Rectal smooth muscle tissue (tissue), 1 donor: ENCODE results near the gene OR2M4.
"Not testable (repeated sequence)": the region's sequence is repeated elsewhere in the genome, so short reads cannot be mapped to it uniquely, and the experiment has no call there.

Experiments
- H3K27ac ChIP-seq: one replicate; pipeline ENCODE4 v1.7.0; 2013; ENCODE audit warnings: low read depth, low read length, inconsistent platforms
- H3K27me3 ChIP-seq: one replicate; pipeline ENCODE4 v1.7.0; 2013; ENCODE audit warnings: low read length; ENCODE audit not compliant: control insufficient read depth, insufficient read depth
- H3K36me3 ChIP-seq: one replicate; pipeline ENCODE4 v1.7.0; 2013; ENCODE audit warnings: low read length; ENCODE audit not compliant: control insufficient read depth, insufficient read depth
- H3K4me1 ChIP-seq: one replicate; pipeline ENCODE4 v1.7.0; 2013; ENCODE audit warnings: low read length; ENCODE audit not compliant: control insufficient read depth, insufficient read depth
- H3K4me3 ChIP-seq: one replicate; pipeline ENCODE4 v1.7.0; 2013; ENCODE audit warnings: low read length
- H3K9ac ChIP-seq: one replicate; pipeline ENCODE4 v1.7.0; 2013; ENCODE audit warnings: low read length

OR2M4 gene, protein sequence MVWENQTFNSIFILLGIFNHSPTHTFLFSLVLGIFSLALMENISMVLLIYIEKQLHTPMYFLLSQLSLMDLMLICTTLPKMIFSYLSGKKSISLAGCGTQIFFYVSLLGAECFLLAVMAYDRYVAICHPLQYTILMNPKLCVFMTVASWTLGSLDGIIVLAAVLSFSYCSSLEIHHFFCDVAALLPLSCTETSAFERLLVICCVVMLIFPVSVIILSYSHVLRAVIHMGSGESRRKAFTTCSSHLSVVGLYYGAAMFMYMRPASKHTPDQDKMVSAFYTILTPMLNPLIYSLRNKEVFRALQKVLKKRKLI

DNA sequence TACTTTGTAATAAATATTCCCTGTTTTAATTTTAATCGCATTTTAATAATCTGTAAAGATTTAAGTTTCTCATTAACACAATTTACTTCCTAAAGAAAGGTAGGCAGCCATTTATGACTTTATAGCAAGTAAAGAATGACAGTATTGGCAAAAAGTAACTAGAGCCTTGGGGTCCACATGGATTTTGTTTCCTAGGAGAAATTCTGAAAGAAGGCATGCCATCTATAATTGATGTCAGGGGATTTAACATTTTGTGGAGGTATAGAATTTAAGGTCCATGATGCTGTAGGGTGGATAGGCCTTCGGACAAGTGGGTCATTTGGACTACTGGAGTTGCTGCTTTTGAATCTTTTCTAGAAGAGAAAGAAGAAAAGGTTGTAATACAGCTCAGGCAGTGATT is at the start of gene OR2M4:
Gene OR2M4, plus strand, starts transcription at position 301 of the 400 bp plus-strand sequence. CDS start 7,512 bp downstream, outside the sequence.
- Histone ChIP-seq H3K36me3 (no peaks in the 10 kb centered on the region), H3K9ac (no peak within 1 kb of the TSS), H3K27me3 (no peaks in the 10 kb centered on the region), H3K4me1 (no peaks in the 10 kb centered on the region), H3K27ac (no peak within 1 kb of the TSS), H3K4me3 (no peak within 1 kb of the TSS)

DNA sequence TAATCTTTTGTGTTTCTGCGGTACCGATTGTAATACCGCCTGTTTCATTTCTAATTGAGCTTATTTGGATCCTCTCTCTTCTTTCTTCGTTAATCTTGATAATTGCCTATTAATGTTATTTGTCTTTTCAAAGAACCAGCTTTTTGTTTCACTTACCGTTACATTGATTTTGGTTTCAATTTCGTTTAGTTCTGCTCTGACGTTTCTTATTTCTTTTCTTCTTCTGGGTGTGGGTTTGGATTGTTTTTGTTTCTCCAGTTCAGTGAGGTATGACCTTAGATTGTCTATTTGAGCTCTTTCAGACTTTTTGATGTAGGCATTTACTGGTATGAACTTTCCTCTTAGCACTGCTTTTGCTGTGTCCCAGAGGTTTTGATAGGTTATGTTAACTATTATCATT is 47.2 kb upstream of the OR2M4 start:
- Histone ChIP-seq H3K9ac (no peak overlapping the region), H3K4me3 (no peak overlapping the region), H3K27me3 (no peaks in the 10 kb centered on the region), H3K36me3 (no peaks in the 10 kb centered on the region), H3K27ac (no peak overlapping the region), H3K4me1 (no peaks in the 10 kb centered on the region)

DNA sequence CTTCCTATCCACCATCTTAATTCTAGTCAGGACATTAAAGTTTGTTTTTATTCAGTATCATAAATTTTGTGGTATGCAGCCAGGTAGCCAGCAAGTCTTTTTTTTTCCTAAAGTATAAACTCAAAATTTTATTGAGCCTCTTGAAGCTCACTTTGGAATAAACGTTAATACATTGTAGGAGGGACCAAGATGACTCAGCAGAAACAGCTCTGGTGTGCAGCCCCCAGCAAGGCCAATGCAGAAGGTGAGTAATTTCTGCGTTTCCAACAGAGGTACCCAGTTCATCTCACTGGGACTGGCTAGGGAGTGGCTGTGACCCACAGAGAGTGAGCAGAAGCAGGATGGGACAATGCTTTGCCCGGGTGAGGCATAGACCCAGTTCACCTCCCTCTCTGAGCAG is 43.9 kb upstream of the OR2M4 start:
- H3K36me3 ChIP-seq = no peaks in the 10 kb centered on the region
- no peaks in the 10 kb centered on the region for H3K27me3 ChIP-seq
- no peak overlapping the region for H3K4me3 ChIP-seq
- H3K9ac ChIP-seq = no peak overlapping the region
- H3K27ac ChIP-seq = no peak overlapping the region
- no peaks in the 10 kb centered on the region for H3K4me1 ChIP-seq

DNA sequence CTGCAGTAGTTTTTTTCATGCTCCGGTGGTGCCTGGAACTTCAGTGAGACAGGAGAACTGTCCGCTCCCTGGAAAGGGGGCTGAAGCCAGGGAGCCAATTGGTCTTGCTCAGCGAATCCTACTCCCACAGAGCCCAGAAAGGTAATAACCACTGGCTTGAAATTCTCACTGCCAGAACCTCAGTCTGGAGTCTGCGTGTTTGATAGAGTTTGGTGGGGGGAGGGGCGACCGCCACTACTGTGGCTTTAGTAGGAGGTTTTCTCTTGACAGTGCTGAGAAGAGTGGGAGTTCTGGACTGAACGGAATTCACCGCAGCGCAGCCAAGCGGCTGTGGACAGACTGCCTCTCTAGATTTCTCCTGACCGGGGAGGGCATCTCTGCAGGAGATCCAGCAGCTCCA is 42.2 kb upstream of the OR2M4 start:
- Histone ChIP-seq H3K4me1 (no peaks in the 10 kb centered on the region), H3K27ac (no peak overlapping the region), H3K36me3 (no peaks in the 10 kb centered on the region), H3K27me3 (no peaks in the 10 kb centered on the region), H3K9ac (no peak overlapping the region), H3K4me3 (no peak overlapping the region)

DNA sequence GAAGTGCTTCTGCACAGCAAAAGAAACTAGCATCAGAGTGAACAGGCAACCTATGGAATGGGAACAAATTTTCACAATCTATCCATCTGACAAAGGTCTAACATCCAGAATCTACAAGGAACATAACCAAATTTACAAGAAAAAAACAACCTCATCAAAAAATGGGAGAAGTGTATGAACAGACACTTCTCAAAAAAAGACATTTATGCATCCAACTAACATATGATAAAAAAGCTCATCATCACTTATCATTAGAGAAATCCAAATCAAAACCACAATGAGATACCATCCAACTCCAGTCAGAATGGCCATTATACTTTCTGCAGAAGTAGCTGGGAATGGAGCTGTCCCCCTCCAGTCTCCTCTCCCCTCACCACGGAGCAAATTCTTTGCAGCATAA is 37.1 kb upstream of the OR2M4 start:
- Histone ChIP-seq H3K27me3 (no peaks in the 10 kb centered on the region), H3K4me3 (no peak overlapping the region), H3K4me1 (no peaks in the 10 kb centered on the region), H3K27ac (no peak overlapping the region), H3K9ac (no peak overlapping the region), H3K36me3 (no peaks in the 10 kb centered on the region)

DNA sequence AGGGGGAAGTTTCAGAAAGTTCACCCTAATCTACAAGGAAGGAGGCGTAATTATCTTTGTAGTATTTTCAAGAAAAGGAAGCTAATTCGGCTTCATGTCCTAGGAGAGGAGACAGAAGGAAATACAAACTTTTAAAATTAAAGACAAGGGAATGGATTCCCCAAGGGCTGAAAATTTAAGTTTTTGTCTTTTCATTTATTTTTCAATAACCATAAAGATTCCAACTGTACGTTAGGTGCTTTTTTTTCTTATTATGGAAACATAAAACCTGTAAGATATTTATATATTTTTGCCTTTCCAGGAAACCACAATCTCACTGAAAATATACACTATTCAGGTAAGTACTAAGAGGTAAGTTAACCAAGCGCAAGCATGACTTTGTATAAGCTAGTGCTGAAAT is 34.3 kb upstream of the OR2M4 start, which contains the start of gene OR2M3:
Gene OR2M3, plus strand, starts transcription at position 301 of the 400 bp plus-strand sequence. CDS start 5,803 bp downstream, outside the sequence.
- Histone ChIP-seq H3K4me3 (no peak within 1 kb of the TSS), H3K9ac (no peak within 1 kb of the TSS), H3K27me3 (no peaks in the 10 kb centered on the region), H3K4me1 (no peaks in the 10 kb centered on the region), H3K27ac (no peak within 1 kb of the TSS), H3K36me3 (no peaks in the 10 kb centered on the region)

DNA sequence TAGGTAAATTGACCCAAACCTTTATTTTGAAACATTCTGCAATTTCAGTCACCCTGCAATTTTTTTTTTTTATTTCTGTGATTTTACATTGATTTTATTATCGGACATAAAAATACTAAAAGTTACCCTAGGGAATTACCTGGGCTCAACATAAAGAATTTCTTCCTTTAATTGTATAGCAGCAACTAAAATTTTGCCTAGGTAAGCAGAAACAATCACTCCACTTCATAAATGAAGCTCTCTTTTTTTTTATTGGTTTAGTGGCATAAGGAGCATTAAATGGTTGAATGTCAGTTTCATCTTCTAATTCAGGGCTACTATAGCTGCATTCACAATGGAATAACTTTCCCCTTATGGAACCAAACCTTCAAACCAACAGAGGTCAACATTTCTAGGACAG is 15.3 kb upstream of the OR2M4 start:
- H3K36me3 ChIP-seq = no peaks in the 10 kb centered on the region
- H3K4me3 ChIP-seq = no peak overlapping the region
- no peaks in the 10 kb centered on the region for H3K27me3 ChIP-seq
- H3K9ac ChIP-seq = no peak overlapping the region
- H3K4me1 ChIP-seq = no peaks in the 10 kb centered on the region
- H3K27ac ChIP-seq = no peak overlapping the region

DNA sequence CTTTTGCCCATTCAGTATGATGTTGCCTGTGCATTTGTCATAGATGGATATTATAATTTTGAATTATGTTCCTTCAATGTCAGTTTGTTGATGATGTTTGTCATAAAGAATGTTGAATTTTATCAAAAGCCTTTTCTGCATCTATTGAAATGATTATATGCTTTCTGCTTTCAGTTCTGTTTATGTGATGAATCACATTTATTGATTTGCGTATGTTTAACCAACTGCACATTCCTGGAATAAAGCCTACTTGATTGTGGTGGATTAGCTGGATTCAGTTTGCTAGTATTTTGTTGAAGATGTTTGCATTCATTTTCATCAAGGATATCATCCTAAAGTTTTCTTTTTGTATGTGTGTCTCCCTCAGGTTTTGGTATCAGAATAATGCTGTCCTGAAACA is 5.7 kb upstream of the OR2M4 start:
- no peaks in the 10 kb centered on the region for H3K4me1 ChIP-seq
- no peaks in the 10 kb centered on the region for H3K36me3 ChIP-seq
- H3K9ac ChIP-seq = no peak overlapping the region
- no peak overlapping the region for H3K4me3 ChIP-seq
- H3K27me3 ChIP-seq = no peaks in the 10 kb centered on the region
- no peak overlapping the region for H3K27ac ChIP-seq

DNA sequence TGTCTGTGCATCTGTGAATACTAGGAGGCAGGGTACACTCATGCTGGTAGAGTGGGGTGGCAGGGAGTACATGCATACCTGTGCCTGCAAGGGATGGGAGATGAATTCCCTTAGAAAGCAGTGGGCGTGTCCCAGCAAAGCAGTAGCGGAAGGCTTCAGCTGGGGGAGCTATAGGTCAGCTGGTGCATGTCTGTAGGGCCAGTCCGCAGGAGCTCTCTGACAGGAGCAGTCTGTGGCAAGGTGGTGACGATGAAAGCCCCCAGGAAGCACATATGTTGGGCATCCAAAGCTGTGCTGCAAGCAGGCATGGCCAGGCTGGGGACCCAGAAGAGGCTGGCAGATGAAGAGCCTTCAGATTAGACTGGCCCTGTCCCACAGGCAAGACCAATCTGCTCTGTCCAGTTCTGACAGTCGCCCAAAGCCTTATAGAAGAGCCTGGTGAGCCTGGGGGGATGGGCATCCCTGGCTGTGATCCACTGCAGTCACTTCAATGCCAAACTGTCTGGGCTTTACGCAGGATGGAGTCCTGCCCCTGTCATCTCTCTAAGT is 1.8 kb upstream of the OR2M4 start:
- H3K4me3 ChIP-seq = no peak overlapping the region
- H3K36me3 ChIP-seq = no peaks in the 10 kb centered on the region
- H3K27ac ChIP-seq = no peak overlapping the region
- H3K27me3 ChIP-seq = no peaks in the 10 kb centered on the region
- no peaks in the 10 kb centered on the region for H3K4me1 ChIP-seq
- H3K9ac ChIP-seq = no peak overlapping the region

DNA sequence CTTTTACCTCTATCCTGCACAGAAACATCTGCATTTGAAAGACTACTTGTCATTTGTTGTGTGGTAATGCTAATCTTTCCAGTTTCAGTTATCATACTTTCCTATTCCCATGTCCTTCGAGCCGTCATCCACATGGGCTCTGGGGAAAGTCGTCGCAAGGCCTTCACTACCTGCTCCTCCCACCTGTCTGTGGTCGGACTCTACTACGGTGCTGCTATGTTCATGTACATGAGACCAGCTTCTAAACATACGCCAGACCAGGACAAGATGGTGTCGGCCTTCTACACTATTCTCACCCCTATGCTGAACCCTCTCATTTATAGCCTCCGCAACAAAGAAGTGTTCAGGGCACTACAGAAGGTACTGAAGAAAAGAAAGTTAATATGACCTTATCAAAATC is 8.3 kb downstream of the OR2M4 start:
- H3K27ac ChIP-seq = no peak overlapping the region
- H3K4me3 ChIP-seq = no peak overlapping the region
- no peaks in the 10 kb centered on the region for H3K27me3 ChIP-seq
- H3K4me1 ChIP-seq = no peaks in the 10 kb centered on the region
- H3K9ac ChIP-seq = no peak overlapping the region
- H3K36me3 ChIP-seq = no peaks in the 10 kb centered on the region

DNA sequence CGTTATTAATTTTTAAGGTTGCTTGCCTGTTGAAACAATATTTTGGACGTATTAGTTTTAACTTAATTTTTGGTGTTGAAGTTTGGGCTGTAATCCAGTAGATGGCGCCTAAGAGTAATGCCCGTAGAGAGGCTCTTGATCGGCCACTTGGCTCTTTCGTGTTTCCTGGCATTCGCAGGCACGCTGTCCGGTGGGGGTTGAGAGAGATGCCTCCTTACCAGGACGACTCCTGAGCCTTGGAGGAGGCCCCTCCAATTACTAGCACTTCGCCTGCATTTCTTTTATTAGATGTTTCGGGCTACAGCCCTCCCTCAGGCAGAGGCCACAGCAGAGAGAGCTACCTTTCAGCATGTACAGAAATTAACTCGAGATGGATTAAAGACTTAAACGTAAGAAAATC is 12.0 kb downstream of the OR2M4 start:
- no peak overlapping the region for H3K27ac ChIP-seq
- no peak overlapping the region for H3K4me3 ChIP-seq
- no peaks in the 10 kb centered on the region for H3K36me3 ChIP-seq
- no peaks in the 10 kb centered on the region for H3K4me1 ChIP-seq
- H3K9ac ChIP-seq = no peak overlapping the region
- no peaks in the 10 kb centered on the region for H3K27me3 ChIP-seq

DNA sequence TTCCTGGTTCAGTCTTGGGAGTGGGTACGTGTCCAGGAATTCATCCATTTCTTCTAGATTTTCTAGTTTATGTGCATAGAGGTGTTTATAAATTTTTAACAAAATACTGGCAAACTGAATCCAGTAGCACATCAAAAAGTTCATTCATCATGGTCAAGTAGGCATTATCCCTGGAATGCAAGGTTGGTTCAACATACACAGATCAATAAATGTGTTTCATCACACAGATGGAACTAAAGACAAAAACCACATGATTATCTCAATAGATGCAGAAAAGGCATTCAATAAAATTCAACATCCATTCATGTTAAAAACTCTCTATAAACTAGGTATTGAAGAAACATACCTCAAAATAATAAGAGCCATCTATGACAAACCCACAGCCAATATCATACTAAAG is 28.1 kb downstream of the OR2M4 start:
- H3K4me3 ChIP-seq, H3K9ac ChIP-seq, H3K36me3 ChIP-seq, H3K27me3 ChIP-seq, H3K4me1 ChIP-seq, H3K27ac ChIP-seq: not testable (repeated sequence)

DNA sequence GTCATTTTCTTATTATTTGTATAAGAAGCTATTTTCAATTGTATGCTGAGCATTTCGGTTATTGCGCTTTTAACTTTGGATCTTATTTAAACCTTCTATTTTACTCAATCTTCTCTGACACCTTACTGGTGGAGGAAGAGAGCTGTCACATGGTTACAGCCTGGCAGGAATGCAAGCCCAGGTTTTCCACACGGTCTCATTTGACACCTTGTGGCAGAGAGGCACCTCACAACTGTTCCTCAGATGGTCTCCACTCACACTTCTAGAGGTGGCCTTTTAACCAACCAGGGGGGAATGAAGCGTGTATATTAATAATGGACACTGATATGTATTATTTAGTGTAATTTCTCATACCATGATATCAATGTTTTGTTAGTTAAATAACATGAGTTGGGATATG is 37.0 kb downstream of the OR2M4 start:
- Histone ChIP-seq H3K4me1 (no peaks in the 10 kb centered on the region), H3K27me3 (no peaks in the 10 kb centered on the region), H3K36me3 (no peaks in the 10 kb centered on the region), H3K27ac (no peak overlapping the region), H3K4me3 (no peak overlapping the region), H3K9ac (no peak overlapping the region)
